GM19452 (cell line): ENCODE data around the gene RBM25.

Experiments used
- ATAC-seq: cut with Tn5 transposase; IDR thresholded peaks from one replicate; pipeline ENCODE4 v1.9.1; 2021; ENCODE audit not compliant: unreplicated experiment

Gene RBM25

GRCh38 chr14:73102806-73103497 lies 44.6 kb downstream of the RBM25 start:
- no peak for ATAC-seq

- ATAC-seq = no peak
Measured at GRCh38 chr14:73105050-73105449, 46.7 kb downstream of the RBM25 start.

- ATAC-seq = no peak
Measured at GRCh38 chr14:73105727-73106126, 47.4 kb downstream of the RBM25 start.

DNA sequence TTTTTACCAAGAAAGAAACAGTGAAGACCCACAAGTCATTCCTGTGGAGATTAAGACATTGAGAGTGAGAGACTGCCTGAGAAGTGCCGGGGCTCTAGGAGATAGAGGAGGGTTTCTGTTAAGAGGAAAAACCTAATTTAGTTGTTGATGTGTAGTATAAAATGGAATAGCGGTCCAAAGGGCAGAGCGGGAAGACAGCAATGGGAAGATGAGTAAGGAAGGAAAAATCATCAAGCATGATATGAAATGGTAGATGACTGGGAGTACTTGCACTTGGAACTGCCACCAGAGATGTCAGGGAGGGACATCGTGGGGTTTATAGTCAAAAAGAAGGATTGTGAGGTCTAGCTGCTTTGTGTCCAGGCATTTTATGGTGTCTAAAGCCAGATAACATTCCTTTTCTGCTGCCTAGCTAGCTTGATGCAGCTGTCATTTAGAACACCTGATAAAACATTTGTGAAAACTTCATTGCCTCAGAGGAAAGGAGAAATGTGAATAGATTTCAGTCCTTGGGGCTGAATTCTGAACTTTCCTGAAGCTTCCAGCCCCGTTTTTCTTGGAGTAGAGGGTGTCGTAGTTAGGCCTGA lies 57.8 kb downstream of the RBM25 start:
- no peak for ATAC-seq

DNA sequence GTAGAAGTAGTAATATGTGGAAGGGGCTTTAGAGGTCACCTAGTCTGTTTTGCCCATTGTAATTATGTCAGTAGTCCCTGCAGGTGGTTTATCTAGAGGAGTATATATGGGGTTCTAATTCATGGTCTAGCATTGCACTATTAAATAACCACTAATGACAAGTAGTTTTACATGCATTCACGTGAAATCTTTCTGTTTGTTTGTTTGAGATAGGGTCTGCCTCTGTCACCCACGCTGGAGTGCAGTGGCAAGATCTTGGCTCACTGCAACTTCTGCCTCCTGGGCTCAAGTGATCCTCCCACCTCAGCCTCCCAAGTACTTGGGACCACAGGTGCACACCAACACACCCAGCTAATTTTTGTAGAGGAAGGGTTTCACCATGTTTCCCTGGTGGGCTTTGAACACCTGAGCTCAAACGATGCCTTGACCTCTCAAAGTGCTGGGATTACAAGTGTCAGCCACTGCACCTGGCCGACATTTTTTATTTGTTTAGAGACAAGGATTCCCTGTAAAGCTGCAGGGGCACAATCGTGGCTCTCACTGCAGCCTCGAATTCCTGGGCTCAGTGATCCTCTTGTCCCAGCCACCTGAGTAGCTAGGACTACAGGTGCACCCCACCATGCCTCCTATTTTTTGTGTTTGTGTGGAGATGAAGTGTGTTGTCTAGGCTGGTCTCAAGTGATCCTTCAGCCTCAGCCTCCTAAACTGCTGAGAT lies 66.0 kb downstream of the RBM25 start:
- no peak for ATAC-seq

GRCh38 chr14:73125169-73125588 lies 66.8 kb downstream of the RBM25 start:
- ATAC-seq = no peak

DNA sequence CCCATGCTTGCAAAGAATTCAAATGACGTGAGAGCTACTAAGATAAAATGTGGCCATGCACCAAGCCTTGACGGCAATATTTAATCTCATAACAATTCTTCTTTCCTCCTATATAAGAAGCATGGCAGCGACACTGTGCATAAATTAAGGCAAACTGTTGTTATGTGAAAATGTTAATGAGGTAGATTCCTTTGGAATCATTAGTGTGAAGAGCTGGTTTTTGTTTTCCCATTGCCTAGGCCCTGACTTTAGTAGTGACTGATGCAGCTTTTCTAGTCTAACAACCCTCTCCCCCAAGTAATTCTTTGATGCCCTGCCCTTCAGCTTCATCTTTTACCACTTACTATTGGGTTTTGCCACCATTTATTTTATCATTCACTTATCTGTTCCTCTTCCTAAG lies 67.4 kb downstream of the RBM25 start:
- no peak for ATAC-seq

GRCh38 chr14:73133795-73134194 lies 75.5 kb downstream of the RBM25 start:
- no peak for ATAC-seq

DNA sequence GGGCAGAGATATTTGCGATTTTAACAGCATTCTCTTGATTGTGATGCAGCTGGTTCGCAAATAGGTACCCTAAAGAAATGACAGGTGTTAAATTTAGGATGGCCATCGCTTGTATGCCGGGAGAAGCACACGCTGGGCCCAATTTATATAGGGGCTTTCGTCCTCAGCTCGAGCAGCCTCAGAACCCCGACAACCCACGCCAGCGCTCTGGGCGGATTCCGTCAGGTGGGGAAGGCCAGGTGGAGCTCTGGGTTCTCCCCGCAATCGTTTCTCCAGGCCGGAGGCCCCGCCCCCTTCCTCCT lies 77.7 kb downstream of the RBM25 start:
- ATAC-seq = no peak

GRCh38 chr14:73136387-73137225 lies 78.3 kb downstream of the RBM25 start, which contains the start of gene PSEN1:
PSEN1 (plus strand) TSS chr14:73136507; CDS start chr14:73148020, 11,513 bp downstream.
- peak; percentile 88 for ATAC-seq

GRCh38 chr14:73140811-73141323 lies 82.5 kb downstream of the RBM25 start:
- ATAC-seq = no peak

GRCh38 chr14:73142216-73142615 lies 83.9 kb downstream of the RBM25 start:
- ATAC-seq = no peak

DNA sequence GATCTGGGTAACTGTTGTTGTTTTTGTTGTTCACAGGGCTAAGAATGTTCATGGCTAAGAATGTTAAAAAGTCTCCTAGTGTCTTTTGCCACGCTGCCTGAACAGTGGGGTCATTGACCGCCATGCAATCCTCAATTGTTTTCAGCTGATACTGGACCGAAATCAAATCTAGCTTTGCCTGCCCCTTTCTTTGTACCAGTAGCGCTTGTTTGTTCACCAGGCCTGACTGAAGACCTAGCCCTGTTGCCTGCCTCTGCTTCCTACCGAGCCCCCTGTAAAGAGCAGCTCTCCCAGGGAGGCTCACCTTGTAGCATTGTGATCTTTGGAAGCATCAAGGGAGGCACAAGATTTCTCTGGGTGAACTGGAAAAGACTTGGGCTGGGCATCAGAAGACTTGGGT lies 84.7 kb downstream of the RBM25 start:
- no peak for ATAC-seq

DNA sequence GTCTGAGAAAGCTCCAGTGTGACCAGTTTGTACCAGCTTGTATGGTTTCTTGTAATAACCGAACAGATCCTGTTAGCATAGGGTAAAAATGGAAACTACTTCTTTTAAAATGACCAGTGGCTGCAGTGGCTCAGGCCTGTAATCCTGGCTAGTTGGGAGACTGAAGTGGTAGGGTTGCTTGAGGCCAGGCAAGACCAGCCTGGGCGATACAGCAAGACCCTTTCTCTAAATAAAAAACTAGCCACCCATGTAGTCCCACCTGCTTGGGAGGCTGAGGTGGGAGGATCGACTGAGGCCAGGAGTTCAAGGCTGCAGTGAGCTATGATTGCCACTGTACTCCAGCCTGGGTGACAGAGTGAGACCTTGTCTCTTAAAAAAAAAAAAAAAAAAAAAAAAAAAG lies 85.3 kb downstream of the RBM25 start:
- no peak for ATAC-seq

DNA sequence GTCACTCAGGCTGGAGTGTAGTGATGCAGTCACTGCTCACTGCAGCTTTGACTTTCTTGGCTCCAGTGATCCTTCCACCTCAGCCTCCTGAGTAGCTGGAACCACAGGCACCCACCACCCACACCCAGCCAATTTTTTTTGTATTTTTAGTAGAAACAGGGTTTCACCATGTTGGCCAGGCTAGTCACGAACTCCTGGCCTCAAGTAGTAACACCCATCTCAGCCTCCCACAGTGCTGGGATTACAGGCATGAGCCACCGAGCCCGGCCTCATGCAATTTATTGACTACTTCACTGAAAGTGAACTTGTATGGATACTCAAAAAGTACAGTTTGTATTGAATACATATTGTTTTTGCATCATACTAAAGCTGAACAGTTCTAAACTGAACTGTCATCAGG lies 87.0 kb downstream of the RBM25 start:
- ATAC-seq = no peak

- ATAC-seq = no peak
Measured at GRCh38 chr14:73146111-73146510, 87.8 kb downstream of the RBM25 start.

DNA sequence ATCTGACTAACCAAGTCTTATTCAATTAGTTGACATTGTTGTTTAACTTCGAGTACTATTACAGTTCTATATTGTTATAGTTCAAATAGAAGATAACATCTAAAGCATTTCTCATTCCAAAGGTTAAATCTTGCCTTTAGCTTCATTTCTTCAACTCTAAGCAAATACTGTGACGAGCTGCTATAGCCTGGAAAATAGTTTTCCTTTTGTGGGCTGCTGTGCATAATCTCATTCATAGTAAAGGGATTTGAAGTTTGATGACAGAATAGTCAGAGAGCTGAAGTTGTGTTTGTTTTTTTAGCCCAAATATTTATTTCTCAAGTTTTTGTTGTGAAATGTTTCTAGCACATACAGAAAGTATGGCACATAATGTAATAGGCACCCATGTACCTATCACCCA lies 91.4 kb downstream of the RBM25 start:
- no peak for ATAC-seq

DNA sequence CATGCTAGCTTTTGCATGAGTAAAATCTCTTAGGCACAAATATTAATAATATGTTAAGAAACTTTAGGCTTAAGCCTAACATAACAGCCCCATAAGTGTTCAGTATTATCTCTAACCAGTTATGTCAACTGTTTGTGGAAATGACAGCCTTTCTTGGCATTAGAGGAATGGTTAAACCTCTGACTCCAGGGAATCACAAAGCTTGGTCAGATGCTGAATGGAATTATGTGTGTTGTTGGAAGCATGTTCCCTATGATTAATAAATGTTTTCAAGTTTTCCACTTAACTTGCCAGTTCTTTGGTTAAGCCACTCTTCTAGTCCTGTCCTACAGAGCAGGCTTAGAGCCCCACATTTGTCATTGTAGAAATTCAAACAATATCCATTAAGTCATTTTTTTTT lies 94.9 kb downstream of the RBM25 start:
- no peak for ATAC-seq

DNA sequence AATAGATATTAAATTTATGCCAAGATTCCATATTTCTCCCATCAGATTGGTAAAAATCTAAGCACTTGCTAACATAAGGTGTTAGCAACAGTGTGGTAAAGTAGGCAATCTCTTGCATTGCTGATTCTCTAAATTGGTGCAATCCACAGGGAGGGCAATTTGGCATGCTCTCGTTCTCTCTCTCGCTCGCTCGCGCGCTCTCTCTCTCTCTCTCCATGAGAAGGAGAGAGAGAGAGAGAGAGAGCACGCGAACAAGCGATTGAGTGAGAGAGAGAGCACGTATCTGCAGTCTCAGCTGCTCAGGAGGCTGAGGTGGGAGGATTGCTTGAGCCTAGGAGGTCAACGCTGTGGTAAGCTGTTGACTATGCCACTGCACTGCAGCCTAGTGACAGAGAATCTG lies 103.9 kb downstream of the RBM25 start:
- no peak for ATAC-seq

- ATAC-seq = no peak
Measured at GRCh38 chr14:73166399-73166798, 108.1 kb downstream of the RBM25 start.

DNA sequence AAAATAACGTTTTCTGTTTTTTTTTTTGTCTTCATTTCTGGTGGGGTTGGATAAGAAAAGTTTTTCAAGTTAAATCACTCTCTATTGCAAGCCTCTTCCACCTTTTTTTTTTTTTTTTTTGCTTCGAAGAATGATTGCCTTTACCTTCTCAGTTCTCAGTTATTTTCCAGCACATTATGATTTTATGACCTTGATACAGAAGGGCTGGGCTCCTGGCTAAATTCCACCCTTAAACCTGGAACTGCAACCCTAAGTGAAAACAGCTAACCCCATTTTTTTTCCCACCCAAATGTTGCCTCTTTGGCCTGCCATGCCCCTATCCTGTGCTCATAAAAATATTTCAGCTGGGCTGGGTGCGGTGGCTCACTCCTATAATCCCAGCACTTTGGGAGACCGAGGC lies 109.4 kb downstream of the RBM25 start:
- ATAC-seq = no peak
